ENCODE measurements around the gene SEPTIN11. TPM values are rescaled to one million over a fixed set of nuclear protein-coding genes. Genes with fewer than 3 reads are reported as not detected.

The SEPTIN11 gene
- total and polyA plus RNA-seq, 2 of the 4 experiments (the other 2 are of a cell fraction): 267 to 573 TPM

- H2BK15ac ChIP-seq (ENCODE audit: low read depth, low read length): no peak overlapping the region
- no peak overlapping the region for H2BK20ac ChIP-seq (ENCODE audit: low read depth, low read length)
- no peak overlapping the region for H4K8ac ChIP-seq (ENCODE audit: low read depth in 2 of 2, low read length in 2 of 2)
- no peak overlapping the region for H3K27ac ChIP-seq (ENCODE audit: insufficient read depth, low read length)
- no peak overlapping the region for H3K56ac ChIP-seq (ENCODE audit: extremely low read depth, insufficient read depth, low read length)
- H2AK5ac ChIP-seq (ENCODE audit: low read depth, low read length): no peak overlapping the region
- no peaks in the 10 kb centered on the region for H3K79me1 ChIP-seq (ENCODE audit: low read depth in 1 of 2, low read length in 2 of 2)
- no peak overlapping the region for H2BK120ac ChIP-seq (ENCODE audit: low read depth, low read length)
- H3K23ac ChIP-seq (ENCODE audit: low read depth, low read length): no peak overlapping the region
- no peaks in the 10 kb centered on the region for H3K36me3 ChIP-seq (ENCODE audit: control insufficient read depth, insufficient read depth, low read length)
- H3K14ac ChIP-seq (replicated peaks; ENCODE audit: low read depth, low read length): no peak overlapping the region
- H3K9me3 ChIP-seq (ENCODE audit: control insufficient read depth, insufficient read depth, low read length): no peaks in the 10 kb centered on the region
- in situ Hi-C loops (cut with MboI; ENCODE audit: low sequenced_read_pairs) (no loop called here), dilution Hi-C loops (cut with HindIII; ENCODE audit: low sequenced_read_pairs, unreplicated experiment) (no loop called here), intact Hi-C loops (cut with micrococcal nuclease) (no loop called here)
- ChIA-PET POLR2A (ENCODE audit: unreplicated experiment) (no interaction called here), CTCF (interaction anchor here (0.5 kb wide), 2 partner anchors 113 to 166 kb away, joined by 4 to 5 read pairs; no protein-coding TSS in a partner anchor)
- WGBS, 2 experiments (ENCODE audit: extremely low coverage in 2 of 2, insufficient read length in 1 of 2): 100% methylated on average over 2 of the region's 5 CpGs; no CpG with 5 or more reads in 1 of the 2 experiments
- TF ChIP-seq BHLHE40 (IDR thresholded peaks at IDR 0.05; ENCODE audit: low read depth, low read length): no peak
- TF ChIP-seq MXI1 (IDR thresholded peaks at IDR 0.05; ENCODE audit: borderline replicate concordance, low read depth, low read length): no peak
- TF ChIP-seq RCOR1 (IDR thresholded peaks at IDR 0.05; ENCODE audit: insufficient replicate concordance, low read length): no peak
- no peak for TF ChIP-seq SMC3 (IDR thresholded peaks at IDR 0.05; ENCODE audit: low read depth, low read length)
- TF ChIP-seq RFX5 (IDR thresholded peaks at IDR 0.05; ENCODE audit: low read depth, low read length): no peak
- TF ChIP-seq CHD1 (IDR thresholded peaks at IDR 0.05; ENCODE audit: low read depth, low read length): no peak
- TF ChIP-seq MAFK (IDR thresholded peaks at IDR 0.05; ENCODE audit: low read depth, low read length): no peak
- H3K27me3 ChIP-seq (ENCODE audit: control insufficient read depth, insufficient read depth, low read length): no peaks in the 10 kb centered on the region
- H4K20me1 ChIP-seq (ENCODE audit: insufficient read depth, low read length): no peaks in the 10 kb centered on the region
- no peak overlapping the region for H4K91ac ChIP-seq (ENCODE audit: insufficient read depth, low read depth, low read length)
- H4K5ac ChIP-seq (ENCODE audit: low read depth, low read length): no peak overlapping the region
- no peak for DNase-seq
- no peak overlapping the region for H2AK9ac ChIP-seq (replicated peaks; ENCODE audit: low read depth, low read length, poor library complexity)
- no peak for ATAC-seq (ENCODE audit: low read depth)
- no TSS peak for BruUV-seq (replicated peaks)
- no peak overlapping the region for H2AFZ ChIP-seq (replicated peaks; ENCODE audit: low read length, poor library complexity)
- no peaks in the 10 kb centered on the region for H3K4me1 ChIP-seq (ENCODE audit: control insufficient read depth, insufficient read depth, low read length)
- H3K4me2 ChIP-seq (ENCODE audit: low read depth, low read length): no peak overlapping the region
- no peak overlapping the region for H3K18ac ChIP-seq (ENCODE audit: low read depth, low read length)
- H3K4ac ChIP-seq (ENCODE audit: low read depth, low read length): no peak overlapping the region
- H3K4me3 ChIP-seq (ENCODE audit: insufficient read depth, low read depth, low read length): no peak overlapping the region
- no peaks in the 10 kb centered on the region; the same call in 1 of the 2 replicates for H3K9me1 ChIP-seq (ENCODE audit: insufficient read depth, low read length)
- H2BK5ac ChIP-seq (ENCODE audit: low read depth, low read length, poor library complexity, severe bottlenecking): no peak overlapping the region
- no peak overlapping the region for H3K9ac ChIP-seq (ENCODE audit: low read depth, low read length)
Observed at GRCh38 chr4:76923619-76924357, 25.8 kb upstream of the SEPTIN11 start.

Measured in IMR-90 (cell line).